K562 (cell line): Measurements from ENCODE around the gene MKNK2. TPM values are rescaled to one million over a fixed set of nuclear protein-coding genes. Genes with fewer than 3 reads are reported as not detected.

Experiments used
- ATAC-seq: fragments of 200-7000 bp; cut with Tn5 transposase; 3 replicates; pipeline ENCODE4 v1.9.1; 2020; ENCODE audit warnings: moderate library complexity
- BruUV-seq: library from RNA; stranded (reverse); fragments of 400-500 nt; replicated peaks from 2 replicates; lab custom pipeline; 2021; lab: Mats Ljungman, UMichigan
- CTCF ChIA-PET: fragments of 300-600 bp; formaldehyde crosslinking; extraction: SDS; loops from one replicate; lab custom pipeline; 2021; ENCODE audit warnings: low intra/inter-chr PET ratio; lab: Yijun Ruan, JAX
- POLR2A ChIA-PET: fragments of 300-600, 350-650 bp; sonication (Branson Sonifier 250); formaldehyde crosslinking; extraction: SDS; loops from one replicate; lab custom pipeline; 2021; ENCODE audit warnings: antibody characterized with exemption, inconsistent platforms; lab: Yijun Ruan, JAX
- DNase-seq, 4 experiments: peaks; one replicate each; pipeline versions ENCODE4 v3.0.0 to v3.0.0-alpha.2; 2011 to 2018; ENCODE audit warnings: low spot score in 3 of 4, mixed read lengths in 3 of 4; ENCODE audit errors: extremely low read depth in 1 of 4
- FAIRE-seq: peaks from 2 replicates; lab custom pipeline; 2011; peaks lifted over from hg19 to GRCh38; lab: Jason Lieb, UNC
- H2AFZ ChIP-seq: 2 replicates; pipeline ENCODE4 v1.6.0; 2011; ENCODE audit warnings: low read depth, low read length, control low read depth, inconsistent platforms
- H3K27ac ChIP-seq: fragments of 200-600 bp; 3 replicates; pipeline ENCODE4 v1.8.0; 2011; ENCODE audit warnings: low read depth, mild to moderate bottlenecking, control low read depth, inconsistent platforms, low read length, moderate library complexity, mixed read lengths; ENCODE audit errors: extremely low read depth
- H3K27me3 ChIP-seq, 2 experiments: fragments of 300-600 bp in 1 of 2; 2 replicates in 1 of 2; 3 replicates in 1 of 2; pipeline versions ENCODE4 v1.6.0 to v1.8.0; 2011; ENCODE audit warnings: inconsistent platforms in 2 of 2, low read length in 2 of 2, mild to moderate bottlenecking in 1 of 2, mixed read lengths in 1 of 2, moderate library complexity in 1 of 2; ENCODE audit not compliant: control insufficient read depth in 2 of 2, insufficient read depth in 2 of 2
- H3K36me3 ChIP-seq: fragments of 300-600 bp; 3 replicates; pipeline ENCODE4 v1.8.0; 2011; ENCODE audit warnings: mild to moderate bottlenecking, low read length, inconsistent platforms; ENCODE audit not compliant: control insufficient read depth, insufficient read depth
- H3K4me1 ChIP-seq, 2 experiments: fragments of 200-600 bp in 1 of 2; replicated peaks in 1 of 2; 2 replicates in 1 of 2; 3 replicates in 1 of 2; pipeline versions ENCODE4 v1.5.1 to v1.8.0; 2011; ENCODE audit warnings: inconsistent platforms in 2 of 2, low read length in 2 of 2, mild to moderate bottlenecking in 1 of 2, mixed read lengths in 1 of 2, moderate library complexity in 1 of 2; ENCODE audit not compliant: control insufficient read depth in 2 of 2, insufficient read depth in 2 of 2
- H3K4me2 ChIP-seq: 2 replicates; pipeline ENCODE4 v1.6.1; 2011; ENCODE audit warnings: low read length, control low read depth, inconsistent platforms, mixed read lengths; ENCODE audit not compliant: insufficient read depth
- H3K4me3 ChIP-seq: fragments of 200-600 bp; sonication (generic), shearing (Covaris generic); 2 replicates; pipeline ENCODE4 v1.5.1; 2016; ENCODE audit warnings: control low read depth, inconsistent platforms
- H3K79me2 ChIP-seq: fragments of 200-600 bp; 3 replicates; pipeline ENCODE4 v1.8.0; 2011; ENCODE audit warnings: low read length, inconsistent platforms; ENCODE audit not compliant: control insufficient read depth, insufficient read depth
- H3K9ac ChIP-seq, 2 experiments: 2 replicates each; pipeline versions ENCODE4 v1.6.0 to v1.6.1; 2011; ENCODE audit warnings: low read depth in 2 of 2, low read length in 2 of 2, control low read depth in 1 of 2, inconsistent platforms in 1 of 2, mild to moderate bottlenecking in 1 of 2, mixed read lengths in 1 of 2; ENCODE audit not compliant: insufficient read depth in 1 of 2
- H3K9me1 ChIP-seq: one replicate; pipeline ENCODE4 v1.6.0; 2011; ENCODE audit warnings: inconsistent platforms, mild to moderate bottlenecking, low read length, moderate library complexity; ENCODE audit not compliant: control insufficient read depth, insufficient read depth
- H3K9me3 ChIP-seq: replicated peaks from 2 replicates; pipeline ENCODE4 v1.5.1; 2011; ENCODE audit warnings: low read depth, low read length, inconsistent platforms; ENCODE audit not compliant: control insufficient read depth, insufficient read depth
- H4K20me1 ChIP-seq: replicated peaks from 2 replicates; pipeline ENCODE4 v1.6.1; 2011; ENCODE audit warnings: low read length, inconsistent platforms, mixed read lengths; ENCODE audit not compliant: control insufficient read depth, insufficient read depth
- BRCA1 ChIP-seq, 2 experiments: fragments of 450-650 bp in 1 of 2; sonication (generic) in 1 of 2; formaldehyde crosslinking in 1 of 2; IDR thresholded peaks; 2 replicates each; pipeline versions ENCODE4 v1.5.0 to v1.6.1; 2017 to 2020; ENCODE audit warnings: mild to moderate bottlenecking in 1 of 2, missing genetic modification reagents in 1 of 2
- ELF2 ChIP-seq: fragments of 250-450 bp; sonication (Bioruptor Pico); IDR thresholded peaks from 2 replicates; pipeline ENCODE4 v1.5.0; 2021; ENCODE audit warnings: mild to moderate bottlenecking
- ETS2 ChIP-seq: IDR thresholded peaks from 2 replicates; pipeline ENCODE4 v1.6.1; 2016; ENCODE audit warnings: borderline replicate concordance, missing genetic modification characterization, mild to moderate bottlenecking, moderate library complexity, missing compliant biosample characterization; ENCODE audit not compliant: poor library complexity, severe bottlenecking
- KDM1A ChIP-seq, 2 experiments: fragments of 450-650 bp; IDR thresholded peaks; 2 replicates each; pipeline ENCODE4 v1.6.1; 2016; ENCODE audit warnings: mild to moderate bottlenecking in 2 of 2
- MAZ ChIP-seq, 2 experiments: fragments of 450-650 bp in 1 of 2; sonication (generic) in 1 of 2; formaldehyde crosslinking; IDR thresholded peaks in 1 of 2; conservative IDR thresholded peaks in 1 of 2; 2 replicates each; pipeline versions ENCODE4 v1.4.0 to v1.5.0; 2020; ENCODE audit warnings: mild to moderate bottlenecking in 1 of 2, missing genetic modification reagents in 1 of 2
- NR1H2 ChIP-seq: sonication (generic); formaldehyde crosslinking; IDR thresholded peaks from 2 replicates; pipeline ENCODE4 v1.4.0; 2020; ENCODE audit warnings: mild to moderate bottlenecking, missing genetic modification reagents
- TCFL5 ChIP-seq: fragments of 250-450 bp; sonication (Bioruptor Pico); conservative IDR thresholded peaks from 2 replicates; pipeline ENCODE4 v1.6.1; 2021; ENCODE audit warnings: mild to moderate bottlenecking, moderate library complexity, matching md5 sums
- TOE1 ChIP-seq, 2 experiments: fragments of 450-650 bp in 1 of 2; sonication (generic) in 1 of 2; formaldehyde crosslinking in 1 of 2; IDR thresholded peaks; 2 replicates each; pipeline versions ENCODE4 v1.7.1 to v1.8.0; 2016 to 2022; ENCODE audit warnings: borderline replicate concordance in 2 of 2, mild to moderate bottlenecking in 2 of 2, antibody characterized with exemption in 1 of 2, inconsistent platforms in 1 of 2, low read depth in 1 of 2, missing genetic modification reagents in 1 of 2, moderate library complexity in 1 of 2
- ZNF133 ChIP-seq: fragments of 250-450 bp; sonication (Bioruptor Pico); IDR thresholded peaks from 2 replicates; pipeline ENCODE4 v1.4.0; 2020; ENCODE audit warnings: mild to moderate bottlenecking
- ZNF140 ChIP-seq: fragments of 250-450 bp; sonication (Bioruptor Pico); IDR thresholded peaks from 2 replicates; pipeline ENCODE4 v1.8.0; 2021; ENCODE audit warnings: moderate library complexity, mild to moderate bottlenecking, inconsistent platforms
- ZNF217 ChIP-seq: sonication (generic); formaldehyde crosslinking; IDR thresholded peaks from 2 replicates; pipeline ENCODE4 v1.8.0; 2022; ENCODE audit warnings: mild to moderate bottlenecking, missing genetic modification reagents
- ZNF324 ChIP-seq: fragments of 250-450 bp; sonication (Bioruptor Pico); IDR thresholded peaks from 2 replicates; pipeline ENCODE4 v1.4.0; 2020; ENCODE audit warnings: mild to moderate bottlenecking
- WGBS: fragments of 100-300 bp; shearing (Covaris generic); methylation state at CpG from one replicate; pipeline ENCODE4 v1.1.6; 2016; ENCODE audit warnings: low coverage, mixed read lengths; ENCODE audit not compliant: insufficient coverage; ENCODE audit errors: missing lambda C conversion rate; 5-methylcytosine and 5-hydroxymethylcytosine counted together
- in situ Hi-C: fragments of 300-500 bp; cut with MboI; formaldehyde crosslinking; loops from 4 replicates; pipeline ENCODE4 v1.15.0; 2018; ENCODE audit warnings: inconsistent platforms, mixed read lengths
- intact Hi-C: fragments of 100-400 bp; cut with micrococcal nuclease; formaldehyde crosslinking; loops from 2 replicates; pipeline ENCODE4 v1.14.2; 2022
- polyA plus RNA-seq, 8 experiments: library from polyadenylated mRNA; depleted of rRNA in 4 of 8; stranded (reverse) in 5 of 8; unstranded in 3 of 8; fragments of >200 nt; fragmentation: Nextera tagmentation in 2 of 8; fragmentation: Illumina TruSeq in 1 of 8; extraction: Ambion mirVana in 2 of 8; extraction: Trizol in 1 of 8; gene quantifications; 2 replicates each; pipeline versions ENCODE4 v1.2.1 to v1.2.3, GENCODE V29; 2011 to 2014; ENCODE audit warnings: inconsistent platforms in 1 of 8, missing spikeins in 1 of 8
- total RNA-seq, 7 experiments: library from RNA; depleted of rRNA in 6 of 7; stranded (reverse); fragments of >200 nt in 6 of 7; fragmentation: Illumina TruSeq in 2 of 7; extraction: Trizol in 2 of 7; gene quantifications; 2 replicates each; pipeline versions ENCODE4 v1.2.1 to v1.2.3, GENCODE V29; 2011 to 2021; ENCODE audit warnings: low replicate concordance in 1 of 7
- TF ChIP-seq, protein P1 (sequence below): sonication (generic); formaldehyde crosslinking; IDR thresholded peaks from 2 replicates; pipeline ENCODE4 v1.8.0; 2022; ENCODE audit warnings: missing genetic modification reagents, mild to moderate bottlenecking, moderate library complexity, borderline replicate concordance
- TF ChIP-seq, protein P2 (sequence below), 2 experiments: fragments of 450-650 bp in 1 of 2; sonication (generic) in 1 of 2; formaldehyde crosslinking; conservative IDR thresholded peaks; 2 replicates each; pipeline versions ENCODE4 v1.4.0 to v1.8.1; 2020 to 2022; ENCODE audit warnings: mild to moderate bottlenecking in 1 of 2, missing genetic modification reagents in 1 of 2
- TF ChIP-seq, protein P3 (sequence below), 2 experiments: IDR thresholded peaks; 2 replicates each; pipeline ENCODE4 v1.6.1; 2012; ENCODE audit warnings: improper control_type of control experiment in 2 of 2, low read depth in 2 of 2, low read length in 2 of 2, borderline replicate concordance in 1 of 2

MKNK2 gene
- total and polyA plus RNA-seq, 9 of the 15 experiments (the other 6 are each of a cell fraction or from before 2014, with no cell fraction given): 5.1 to 191 (median 51.9) TPM

DNA sequence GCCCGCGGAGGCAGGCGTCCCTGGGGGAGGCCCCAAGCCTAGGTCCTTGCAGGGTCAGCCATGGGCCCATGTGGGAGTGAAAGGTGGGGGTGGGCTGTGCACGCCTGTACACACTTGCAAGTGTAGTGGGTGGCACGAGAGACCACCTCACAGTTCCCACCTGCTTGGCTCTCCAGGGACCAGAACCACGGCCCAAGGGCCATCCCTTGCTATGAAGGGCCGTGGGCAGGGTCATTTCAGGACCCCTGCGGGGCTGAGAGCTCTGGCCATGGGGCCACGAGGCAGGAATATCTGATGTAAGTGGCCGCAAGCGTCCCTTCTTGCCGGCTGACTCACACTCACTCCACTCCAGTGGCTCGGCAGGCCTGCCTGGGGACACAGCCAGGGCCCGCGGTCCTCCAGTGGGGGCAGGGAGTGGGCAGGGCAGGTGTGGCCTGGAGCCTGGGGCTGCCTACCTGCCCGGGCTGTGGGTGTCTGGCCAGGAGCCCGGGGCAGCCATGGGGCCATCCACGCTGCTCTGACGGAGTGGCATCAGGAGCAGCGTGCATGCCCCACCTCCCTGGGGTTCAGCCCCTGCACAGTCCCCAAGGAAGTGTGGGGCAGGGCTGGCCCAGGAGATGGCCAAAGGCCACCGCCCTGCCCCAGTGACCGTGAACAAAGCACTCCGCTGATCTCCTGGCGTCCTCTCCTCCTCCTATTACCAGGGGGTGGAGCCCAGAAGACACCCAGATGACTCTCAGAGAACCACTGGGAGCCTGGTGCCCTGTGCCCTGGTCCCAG, 8.6 kb upstream of the MKNK2 start:
- WGBS: 3% methylated on average over 24 of the region's 24 CpGs
- no peaks in the 10 kb centered on the region for H3K9me1 ChIP-seq
- no peaks in the 10 kb centered on the region for H3K36me3 ChIP-seq
- peak overlapping the region; percentile 95 for H3K4me2 ChIP-seq
- FAIRE-seq: peak; percentile 91
- in situ Hi-C loops (no loop called here), intact Hi-C loops (loop anchor here (5.0 kb wide), 1 partner anchor 132 kb away; no protein-coding TSS in a partner anchor)
- H3K4me1 ChIP-seq: peaks cover 54 to 88% of the 10 kb centered on the region in 2 experiments
- peak in 2 of 4 experiments; percentile 65 to 89 for DNase-seq
- no peaks in the 10 kb centered on the region for H4K20me1 ChIP-seq
- H2AFZ ChIP-seq: peak overlapping the region; percentile 86
- peak overlapping the region; percentile 76 for H3K4me3 ChIP-seq
- ATAC-seq: peak; percentile 73
- peaks cover 13% of the 10 kb centered on the region for H3K79me2 ChIP-seq
- no peaks in the 10 kb centered on the region for H3K27me3 ChIP-seq
- H3K9me3 ChIP-seq: no peaks in the 10 kb centered on the region
- ChIA-PET CTCF (no interaction called here), POLR2A (interaction anchor here (0.6 to 6.8 kb wide), 15 partner anchors 8 to 204 kb away, joined by 3 to 72 read pairs (median 4); partner anchors contain the start of gene MKNK2)
- H3K9ac ChIP-seq: peak overlapping the region; percentile 97 to 98
- peak overlapping the region; percentile 100 for H3K27ac ChIP-seq
- TSS peak; percentile 36 for BruUV-seq
- TF ChIP-seq, protein P1, sequence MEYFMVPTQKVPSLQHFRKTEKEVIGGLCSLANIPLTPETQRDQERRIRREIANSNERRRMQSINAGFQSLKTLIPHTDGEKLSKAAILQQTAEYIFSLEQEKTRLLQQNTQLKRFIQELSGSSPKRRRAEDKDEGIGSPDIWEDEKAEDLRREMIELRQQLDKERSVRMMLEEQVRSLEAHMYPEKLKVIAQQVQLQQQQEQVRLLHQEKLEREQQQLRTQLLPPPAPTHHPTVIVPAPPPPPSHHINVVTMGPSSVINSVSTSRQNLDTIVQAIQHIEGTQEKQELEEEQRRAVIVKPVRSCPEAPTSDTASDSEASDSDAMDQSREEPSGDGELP: peak; percentile 93
- TF ChIP-seq, protein P2, sequence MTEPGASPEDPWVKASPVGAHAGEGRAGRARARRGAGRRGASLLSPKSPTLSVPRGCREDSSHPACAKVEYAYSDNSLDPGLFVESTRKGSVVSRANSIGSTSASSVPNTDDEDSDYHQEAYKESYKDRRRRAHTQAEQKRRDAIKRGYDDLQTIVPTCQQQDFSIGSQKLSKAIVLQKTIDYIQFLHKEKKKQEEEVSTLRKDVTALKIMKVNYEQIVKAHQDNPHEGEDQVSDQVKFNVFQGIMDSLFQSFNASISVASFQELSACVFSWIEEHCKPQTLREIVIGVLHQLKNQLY (CRISPR knock-in tag; conservative IDR thresholded peaks at IDR 0.05): no peak
- TF ChIP-seq, protein P3, sequence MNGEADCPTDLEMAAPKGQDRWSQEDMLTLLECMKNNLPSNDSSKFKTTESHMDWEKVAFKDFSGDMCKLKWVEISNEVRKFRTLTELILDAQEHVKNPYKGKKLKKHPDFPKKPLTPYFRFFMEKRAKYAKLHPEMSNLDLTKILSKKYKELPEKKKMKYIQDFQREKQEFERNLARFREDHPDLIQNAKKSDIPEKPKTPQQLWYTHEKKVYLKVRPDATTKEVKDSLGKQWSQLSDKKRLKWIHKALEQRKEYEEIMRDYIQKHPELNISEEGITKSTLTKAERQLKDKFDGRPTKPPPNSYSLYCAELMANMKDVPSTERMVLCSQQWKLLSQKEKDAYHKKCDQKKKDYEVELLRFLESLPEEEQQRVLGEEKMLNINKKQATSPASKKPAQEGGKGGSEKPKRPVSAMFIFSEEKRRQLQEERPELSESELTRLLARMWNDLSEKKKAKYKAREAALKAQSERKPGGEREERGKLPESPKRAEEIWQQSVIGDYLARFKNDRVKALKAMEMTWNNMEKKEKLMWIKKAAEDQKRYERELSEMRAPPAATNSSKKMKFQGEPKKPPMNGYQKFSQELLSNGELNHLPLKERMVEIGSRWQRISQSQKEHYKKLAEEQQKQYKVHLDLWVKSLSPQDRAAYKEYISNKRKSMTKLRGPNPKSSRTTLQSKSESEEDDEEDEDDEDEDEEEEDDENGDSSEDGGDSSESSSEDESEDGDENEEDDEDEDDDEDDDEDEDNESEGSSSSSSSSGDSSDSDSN (IDR thresholded peaks at IDR 0.05; ENCODE audit: borderline replicate concordance in 1 of 2, low read depth in 2 of 2, low read length in 2 of 2): peak in 1 of 2 experiments; percentile 85; a peak in 1 of 4 replicates
- TF ChIP-seq ETS2 (tag): peak; percentile 14
- no peak for TF ChIP-seq BRCA1 (IDR thresholded peaks at IDR 0.05)
- TF ChIP-seq BRCA1 (CRISPR knock-in tag; IDR thresholded peaks at IDR 0.05): 0 out of 2 replicates have a peak, but pooled peaks have one; percentile 48
- 0 out of 2 replicates have a peak, but pooled peaks have one; percentile 6 for TF ChIP-seq ZNF133 (CRISPR knock-in tag)
- peak; percentile 72; the same call in 1 of the 2 replicates for TF ChIP-seq TOE1 (IDR thresholded peaks at IDR 0.05; ENCODE audit: borderline replicate concordance)
- peak; percentile 57; the same call in 1 of the 2 replicates for TF ChIP-seq TOE1 (CRISPR knock-in tag; IDR thresholded peaks at IDR 0.05; ENCODE audit: borderline replicate concordance, low read depth)
- TF ChIP-seq KDM1A (IDR thresholded peaks at IDR 0.05): no peak
- TF ChIP-seq ELF2 (CRISPR knock-in tag): peak; percentile 60; the same call in 1 of the 2 replicates
- 0 out of 2 replicates have a peak, but pooled peaks have one; percentile 58 for TF ChIP-seq NR1H2 (CRISPR knock-in tag)
- peak; percentile 31; the same call in 1 of the 2 replicates for TF ChIP-seq ZNF324 (CRISPR knock-in tag)
- TF ChIP-seq TCFL5 (CRISPR knock-in tag): no peak
- peak; percentile 95 for TF ChIP-seq MAZ (CRISPR knock-in tag; conservative IDR thresholded peaks at IDR 0.05 in 1 of 2, IDR thresholded peaks at IDR 0.05 in 1 of 2)
- peak; percentile 9; the same call in 1 of the 2 replicates for TF ChIP-seq ZNF140 (CRISPR knock-in tag)
- TF ChIP-seq ZNF217 (CRISPR knock-in tag): no peak
